RCC 7860 (cell line): ENCODE data around the gene CCM2.
"Not testable (repeated sequence)": the region's sequence is repeated elsewhere in the genome, so short reads cannot be mapped to it uniquely, and the experiment has no call there.

Source experiments
- DNase-seq: peaks from one replicate; pipeline ENCODE4 v3.0.0-alpha.2; 2015; ENCODE audit warnings: low spot score
- FAIRE-seq: peaks from 2 replicates; lab custom pipeline; 2012; peaks lifted over from hg19 to GRCh38; lab: Jason Lieb, UNC

The CCM2 gene

DNA sequence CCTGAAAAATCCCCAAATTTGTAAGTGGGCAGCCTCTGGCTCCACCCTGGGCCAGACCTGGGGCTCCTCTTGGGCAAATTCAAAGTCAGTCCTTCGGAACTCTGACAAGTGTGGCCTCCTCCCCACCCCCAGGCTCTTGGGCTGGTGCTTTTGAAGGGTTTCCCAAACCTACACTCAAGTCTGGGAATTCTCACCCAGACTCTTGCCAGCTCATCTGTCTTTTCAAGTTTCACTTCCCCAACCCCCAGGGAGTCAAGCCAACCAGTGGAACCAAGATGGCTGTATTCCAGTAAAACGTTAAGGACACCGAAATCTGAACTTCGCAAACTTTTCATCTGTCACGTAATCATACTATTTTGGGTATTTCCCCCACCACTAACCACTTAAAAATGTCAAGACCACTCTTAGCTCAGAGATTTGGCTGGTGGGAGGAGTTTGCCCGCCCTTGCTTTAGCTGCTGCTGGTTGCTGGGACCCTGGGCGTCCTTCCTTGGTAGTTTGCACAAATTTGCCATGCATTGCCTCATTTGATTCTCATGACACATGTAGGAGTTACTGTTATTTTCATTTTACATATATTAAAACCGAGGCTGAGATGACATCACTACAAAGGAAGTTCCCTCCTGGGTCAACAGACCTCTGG is 19.5 kb upstream of the CCM2 start:
- FAIRE-seq (no peak), DNase-seq (peak; percentile 55)

DNA sequence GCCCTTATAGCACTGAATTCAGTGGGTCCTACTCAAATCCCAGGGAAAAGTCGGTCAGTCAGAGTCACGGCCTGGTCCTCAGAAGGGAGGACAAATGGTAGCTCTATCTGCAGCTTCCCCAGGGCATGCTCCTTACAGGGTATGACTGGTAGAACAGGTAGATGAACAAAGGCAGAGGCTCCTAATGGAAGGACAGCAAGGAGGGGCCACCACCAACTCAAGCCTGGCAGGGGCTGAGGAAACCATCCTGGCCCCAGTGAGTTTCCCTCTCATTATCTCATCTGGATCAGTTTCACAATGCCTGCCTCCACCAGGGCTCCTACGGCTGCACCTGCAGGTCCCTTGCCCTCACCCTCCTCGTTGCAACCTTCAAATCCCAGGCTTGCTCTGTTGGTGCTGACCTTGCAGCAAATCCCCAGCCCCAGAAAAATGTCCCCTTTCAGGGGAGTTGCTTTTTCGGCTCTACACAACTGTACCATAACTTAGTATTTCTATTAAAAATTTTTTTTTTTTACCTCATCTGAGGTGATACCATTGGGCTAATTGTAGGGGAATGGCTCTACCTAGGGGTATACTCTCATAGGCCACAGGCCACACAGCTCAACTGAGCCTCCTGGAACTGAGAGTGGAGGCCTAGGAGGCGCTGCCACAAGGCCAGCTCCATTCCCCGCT is 18.8 kb upstream of the CCM2 start:
- FAIRE-seq (no peak), DNase-seq (no peak)

- no peak for DNase-seq
- FAIRE-seq, result no peak
Observed at GRCh38 chr7:44982535-44982923, 17.5 kb upstream of the CCM2 start.

- FAIRE-seq (no peak), DNase-seq (no peak)
Observed at GRCh38 chr7:44982970-44983369, 17.0 kb upstream of the CCM2 start.

- no peak for DNase-seq
- FAIRE-seq, result no peak
Observed at GRCh38 chr7:44983742-44984477, 16.1 kb upstream of the CCM2 start.

GRCh38 chr7:44984478-44984758 is 15.6 kb upstream of the CCM2 start:
- DNase-seq (no peak), FAIRE-seq (no peak)

- no peak for FAIRE-seq
- no peak for DNase-seq
Observed at GRCh38 chr7:44985033-44985695, 14.8 kb upstream of the CCM2 start.

- DNase-seq (no peak), FAIRE-seq (no peak)
Observed at GRCh38 chr7:44985900-44986217, 14.1 kb upstream of the CCM2 start.

DNA sequence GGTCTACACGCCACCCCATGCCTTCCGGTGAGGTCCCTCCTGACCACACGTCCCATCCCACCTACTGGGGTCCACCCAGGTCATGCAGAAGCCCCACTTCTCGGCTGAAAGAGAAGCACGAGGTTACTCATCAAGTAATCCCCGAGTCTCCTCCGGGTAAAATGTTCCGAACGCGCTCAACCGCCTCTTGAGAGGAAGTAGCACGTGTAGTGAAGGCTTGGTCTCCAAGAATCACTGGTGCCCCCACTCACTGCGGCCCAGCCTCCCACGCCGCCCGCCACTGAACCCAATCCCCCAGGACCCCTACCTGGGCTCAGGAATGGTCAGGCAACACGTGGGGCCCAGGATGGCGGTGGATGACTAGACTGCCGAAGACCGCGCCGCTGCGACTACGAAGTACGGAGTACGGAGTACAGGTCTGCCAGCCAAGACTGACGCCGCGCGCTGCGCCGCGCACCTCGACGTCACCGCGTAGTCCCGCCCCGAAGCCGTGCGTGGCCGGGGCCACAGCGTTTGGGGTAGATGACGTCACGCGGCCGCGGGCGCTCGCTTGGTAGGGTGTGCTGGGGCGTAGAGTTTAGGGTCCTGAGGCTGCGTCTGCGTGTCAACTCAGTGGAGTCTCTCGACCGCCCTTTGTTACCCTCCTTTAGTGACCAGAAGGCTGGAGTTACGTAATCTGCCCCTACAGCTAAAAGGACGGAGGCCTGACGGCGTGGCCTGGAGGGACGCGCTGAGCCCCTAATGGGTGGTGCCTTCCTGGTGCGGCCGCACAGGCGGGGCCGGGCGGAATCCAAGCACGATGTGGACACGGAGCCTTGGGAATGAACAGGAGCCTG is 13.6 kb upstream of the CCM2 start:
- FAIRE-seq (no peak), DNase-seq (peak; percentile 86)

GRCh38 chr7:44987457-44987856 is 12.5 kb upstream of the CCM2 start:
- DNase-seq, result no peak
- FAIRE-seq, result no peak

- no peak for FAIRE-seq
- no peak for DNase-seq
Observed at GRCh38 chr7:44987996-44988395, 12.0 kb upstream of the CCM2 start.

DNA sequence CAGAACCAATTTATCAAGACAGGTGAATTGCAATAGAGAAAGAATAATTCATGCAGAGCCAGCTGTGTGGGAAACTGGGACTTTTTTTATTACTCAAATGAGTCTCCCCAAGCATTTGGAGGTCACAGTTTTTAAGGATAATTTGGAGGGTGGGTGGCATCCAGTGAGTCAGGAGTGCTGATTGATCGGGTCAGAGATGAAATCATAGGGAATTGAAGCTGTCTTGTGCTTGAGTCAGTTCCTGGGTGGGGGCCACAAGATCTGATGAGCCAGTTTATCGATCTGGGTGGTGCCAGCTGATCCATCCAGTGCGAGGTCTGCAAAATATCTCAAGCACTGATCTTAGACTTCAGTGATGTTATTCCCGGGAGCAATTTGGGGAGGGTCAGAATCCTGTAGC is 11.3 kb upstream of the CCM2 start:
- FAIRE-seq (no peak), DNase-seq (no peak)

DNA sequence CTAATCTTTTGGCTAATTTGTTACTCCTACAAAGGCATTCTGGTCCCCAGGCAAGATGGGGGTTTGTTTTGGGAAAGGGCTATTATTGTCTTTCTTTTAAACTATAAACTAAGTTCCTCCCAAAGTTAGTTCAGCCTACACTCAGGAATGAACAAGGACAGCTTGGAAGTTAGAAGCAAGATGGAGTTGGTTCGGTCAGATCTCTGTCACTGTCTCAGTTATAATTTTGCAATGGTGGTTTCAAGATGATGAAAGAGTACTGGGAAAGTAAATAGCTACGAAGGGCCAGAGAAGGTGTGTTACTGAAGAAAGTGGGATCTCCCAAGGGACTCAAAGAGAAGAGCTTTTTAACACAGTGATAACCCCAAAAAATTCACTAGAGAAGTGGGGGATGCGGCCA is 10.9 kb upstream of the CCM2 start:
- no peak for DNase-seq
- no peak for FAIRE-seq

GRCh38 chr7:44990109-44991023 is 9.6 kb upstream of the CCM2 start:
- FAIRE-seq (no peak), DNase-seq (no peak)

DNA sequence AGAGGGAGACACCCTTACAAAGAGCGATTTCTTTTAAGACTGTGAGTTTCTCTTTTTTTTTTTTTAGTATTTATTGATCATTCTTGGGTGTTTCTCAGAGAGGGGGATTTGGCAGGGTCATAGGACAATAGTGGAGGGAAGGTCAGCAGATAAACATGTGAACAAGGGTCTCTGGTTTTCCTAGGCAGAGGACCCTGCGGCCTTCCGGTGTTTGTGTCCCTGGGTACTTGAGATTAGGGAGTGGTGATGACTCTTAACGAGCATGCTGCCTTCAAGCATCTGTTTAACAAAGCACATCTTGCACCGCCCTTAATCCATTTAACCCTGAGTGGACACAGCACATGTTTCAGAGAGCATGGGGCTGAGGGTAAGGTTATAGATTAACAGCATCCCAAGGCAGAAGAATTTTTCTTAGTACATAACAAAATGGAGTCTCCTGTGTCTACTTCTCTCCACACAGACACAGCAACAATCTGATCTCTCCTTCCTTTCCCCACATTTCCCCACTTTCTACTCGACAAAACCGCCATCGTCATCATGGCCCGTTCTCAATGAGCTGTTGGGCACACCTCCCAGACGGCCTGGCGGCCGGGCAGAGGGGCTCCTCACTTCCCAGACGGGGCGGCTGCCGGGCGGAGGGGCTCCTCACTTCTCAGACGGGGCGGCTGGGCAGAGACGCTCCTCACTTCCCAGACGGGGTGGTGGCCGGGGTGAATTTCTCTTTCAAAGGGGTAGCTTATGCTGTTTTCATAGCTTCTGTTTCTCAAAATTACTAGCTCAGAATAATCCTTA is 7.8 kb upstream of the CCM2 start:
- not testable (repeated sequence) for FAIRE-seq, DNase-seq

GRCh38 chr7:44994877-44995554 is 5.0 kb upstream of the CCM2 start:
- DNase-seq, result no peak
- no peak for FAIRE-seq

DNA sequence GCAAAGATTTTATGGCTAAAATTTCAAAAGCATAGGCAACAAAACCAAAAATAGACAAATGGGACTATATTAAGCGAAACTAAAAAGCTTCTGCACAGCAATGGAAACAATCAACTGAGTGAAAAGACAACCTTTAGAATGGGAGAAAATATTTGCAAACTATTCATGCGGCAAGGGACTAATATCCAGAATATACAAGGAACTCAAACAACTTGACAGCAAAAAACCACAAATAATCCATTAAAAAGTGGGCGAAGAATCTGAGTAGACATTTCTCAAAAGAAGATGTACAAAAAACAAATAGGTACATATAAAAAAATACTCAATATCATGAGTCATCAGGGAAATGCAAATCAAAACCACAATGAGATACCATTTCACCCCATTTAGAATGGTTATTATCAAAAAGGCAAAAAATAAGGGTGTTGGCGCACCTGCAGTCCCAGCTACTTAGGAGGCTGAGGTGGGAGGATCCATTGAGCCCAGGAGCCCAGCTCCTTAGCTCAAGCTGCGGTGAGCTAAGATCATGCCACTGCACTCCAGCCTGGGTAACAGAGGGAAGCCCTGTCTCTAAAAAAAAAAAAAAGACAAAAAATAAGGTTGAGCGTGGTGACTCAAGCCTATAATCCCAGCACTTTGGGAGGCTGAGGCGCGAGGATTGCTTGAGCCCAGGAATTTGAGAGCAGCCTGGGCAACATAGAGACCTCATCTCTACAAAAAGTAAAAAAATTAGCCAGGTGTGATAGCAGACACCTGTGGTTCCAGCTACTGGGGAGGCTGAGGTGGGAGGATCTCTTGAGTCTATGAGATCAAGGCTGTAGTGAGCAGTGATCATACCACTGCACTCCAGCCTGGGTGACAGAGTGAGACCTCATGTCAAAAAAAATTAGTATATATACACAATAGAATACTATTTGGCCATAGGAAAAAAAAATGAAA is 4.2 kb upstream of the CCM2 start:
- DNase-seq (no peak), FAIRE-seq (no peak)
